ENCODE results near the gene MAGI2.
A peak's percentile ranks its signal among the peaks of the same experiment; 100 is the strongest.
"Not testable (repeated sequence)": the region's sequence is repeated elsewhere in the genome, so short reads cannot be mapped to it uniquely, and the experiment has no call there.

MAGI2 gene

DNA sequence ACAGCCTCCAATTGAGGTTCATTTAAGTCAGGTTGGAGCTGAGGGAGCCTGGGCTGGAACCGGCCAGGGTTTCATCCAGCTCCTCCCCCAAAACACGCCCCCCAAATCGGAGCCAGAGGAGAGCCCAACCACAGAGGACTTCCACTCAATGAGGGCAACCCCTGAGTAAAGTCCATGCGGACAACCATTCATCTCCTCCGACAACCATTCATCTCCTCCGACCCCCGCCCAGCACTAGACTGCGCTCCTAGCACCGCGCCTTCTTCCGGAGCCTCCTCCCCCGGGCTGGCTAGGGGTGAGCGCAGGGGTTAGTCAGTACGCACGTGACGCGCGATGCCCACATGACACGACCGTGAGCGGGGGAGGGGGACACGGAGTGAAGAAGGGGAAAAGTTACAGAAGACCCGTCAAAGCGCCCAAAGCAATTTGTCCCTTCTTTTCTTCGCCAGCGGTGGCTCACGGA, 1.4 kb downstream of the MAGI2 start:
- H3K4me3 ChIP-seq (ENCODE audit: low read depth, low read length), result peak overlapping the region; percentile 57

DNA sequence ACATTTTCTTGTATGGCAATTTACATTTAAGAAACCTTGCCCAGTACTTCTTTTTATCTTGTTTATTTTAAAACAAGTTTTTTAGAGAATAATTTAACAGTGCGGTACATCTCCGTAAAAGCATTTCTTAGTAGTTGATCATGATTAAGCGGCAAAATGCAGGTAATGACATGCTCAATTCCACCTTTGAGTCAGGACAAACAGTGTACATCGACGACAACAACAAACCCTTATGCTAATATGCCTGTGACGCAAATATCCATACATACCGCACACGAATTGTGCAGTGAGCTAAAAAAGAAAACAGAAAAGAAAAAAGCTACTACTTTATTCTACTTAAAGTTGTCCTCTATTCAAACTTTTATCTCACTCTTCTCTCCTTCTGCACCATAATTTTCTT, 1.9 kb downstream of the MAGI2 start:
- H3K4me3 ChIP-seq (ENCODE audit: low read depth, low read length), result peak overlapping the region; percentile 57

DNA sequence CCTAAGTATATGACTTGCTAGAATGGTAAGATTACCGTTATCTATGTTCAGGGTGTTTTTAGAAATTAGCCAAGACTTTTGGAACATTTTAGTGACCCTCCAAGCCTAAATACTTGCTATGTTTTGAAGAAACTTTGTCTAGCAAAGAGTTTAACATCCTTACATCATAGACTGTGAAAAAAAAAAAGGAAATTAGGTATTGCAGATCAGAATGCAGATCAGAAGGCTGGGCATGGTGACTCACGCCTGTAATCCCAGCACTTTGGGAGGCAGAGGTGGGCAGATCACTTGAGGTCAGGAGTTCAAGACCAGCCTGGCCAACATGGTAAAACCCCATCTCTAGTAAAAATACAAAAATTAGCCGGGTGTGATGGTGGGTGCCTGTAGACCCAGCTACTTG, 10.7 kb downstream of the MAGI2 start:
- H3K4me3 ChIP-seq (ENCODE audit: low read depth, low read length), result not testable (repeated sequence)

GRCh38 chr7:79436378-79436777, 17.1 kb downstream of the MAGI2 start:
- H3K4me3 ChIP-seq (ENCODE audit: low read depth, low read length), result no peak overlapping the region

- H3K4me3 ChIP-seq (ENCODE audit: low read depth, low read length), result no peak overlapping the region
These were observed 18.6 kb downstream of the MAGI2 start for GRCh38 chr7:79434867-79435266.

- H3K4me3 ChIP-seq (ENCODE audit: low read depth, low read length), result no peak overlapping the region
These were observed 19.4 kb downstream of the MAGI2 start for GRCh38 chr7:79434098-79434497.

GRCh38 chr7:79430391-79430790, 23.1 kb downstream of the MAGI2 start:
- H3K4me3 ChIP-seq (ENCODE audit: low read depth, low read length), result no peak overlapping the region

DNA sequence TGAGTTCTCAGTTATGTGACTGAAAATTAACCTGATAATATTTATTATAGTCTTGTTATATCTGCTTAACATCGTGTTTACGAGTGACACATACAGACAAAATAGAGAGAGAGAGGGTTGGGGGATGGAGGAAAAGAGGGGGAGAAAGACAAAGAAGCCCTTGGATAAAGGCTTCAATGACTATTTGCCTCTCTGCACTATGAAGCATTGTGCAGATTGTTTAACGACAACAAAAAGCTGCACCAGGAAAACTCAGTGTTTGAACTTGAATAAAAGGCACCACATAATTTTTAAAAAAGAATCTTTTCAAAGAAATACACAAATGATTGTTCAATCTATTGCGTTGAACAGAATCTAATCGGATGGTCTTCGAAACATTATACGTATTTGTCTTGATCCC, 27.8 kb downstream of the MAGI2 start:
- H3K4me3 ChIP-seq (ENCODE audit: low read depth, low read length), result no peak overlapping the region

DNA sequence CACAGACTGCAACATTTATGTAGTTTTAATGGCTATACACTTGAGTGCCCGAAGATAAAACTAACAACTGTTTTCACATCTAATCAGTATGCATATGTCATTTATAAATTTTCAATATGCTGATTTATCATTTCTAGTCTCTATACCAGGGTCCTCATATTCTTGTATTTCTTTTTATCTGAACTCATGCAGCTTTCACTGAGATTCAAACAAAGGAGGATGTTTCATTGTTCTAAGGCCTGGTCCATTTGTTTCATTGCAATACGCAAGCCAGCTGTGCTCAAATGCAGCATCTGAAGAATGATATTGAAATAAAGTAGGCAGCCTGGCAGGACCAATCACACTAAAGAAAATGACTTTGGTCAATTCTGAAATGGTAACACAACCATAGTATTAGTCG, 31.7 kb downstream of the MAGI2 start:
- no peak overlapping the region for H3K4me3 ChIP-seq (ENCODE audit: low read depth, low read length)

- H3K4me3 ChIP-seq (ENCODE audit: low read depth, low read length), result no peak overlapping the region
These were observed 33.0 kb downstream of the MAGI2 start for GRCh38 chr7:79420464-79420863.

- H3K4me3 ChIP-seq (ENCODE audit: low read depth, low read length), result no peak overlapping the region
These were observed 38.6 kb downstream of the MAGI2 start for GRCh38 chr7:79414910-79415309.

- H3K4me3 ChIP-seq (ENCODE audit: low read depth, low read length), result no peak overlapping the region
These were observed 40.6 kb downstream of the MAGI2 start for GRCh38 chr7:79412915-79413314.

DNA sequence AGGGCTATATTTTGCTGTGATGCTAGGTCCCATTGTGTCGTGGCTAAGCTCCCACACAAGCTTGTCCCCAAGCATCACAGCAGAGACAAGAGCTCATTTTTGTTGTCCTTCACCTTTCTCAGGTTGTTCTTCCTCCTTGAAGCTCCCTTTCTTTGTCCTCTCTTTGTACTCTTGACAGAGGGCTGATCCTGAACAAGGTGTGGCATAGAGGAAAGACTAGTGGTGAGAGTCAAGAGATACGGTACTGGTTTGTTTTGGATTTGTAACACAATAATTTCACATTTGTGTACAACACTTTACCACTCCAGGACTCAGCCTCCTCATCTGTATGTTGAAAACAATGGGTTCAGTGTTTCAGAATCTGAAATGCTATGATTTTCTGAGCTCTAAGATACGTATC, 41.0 kb downstream of the MAGI2 start:
- no peak overlapping the region for H3K4me3 ChIP-seq (ENCODE audit: low read depth, low read length)

DNA sequence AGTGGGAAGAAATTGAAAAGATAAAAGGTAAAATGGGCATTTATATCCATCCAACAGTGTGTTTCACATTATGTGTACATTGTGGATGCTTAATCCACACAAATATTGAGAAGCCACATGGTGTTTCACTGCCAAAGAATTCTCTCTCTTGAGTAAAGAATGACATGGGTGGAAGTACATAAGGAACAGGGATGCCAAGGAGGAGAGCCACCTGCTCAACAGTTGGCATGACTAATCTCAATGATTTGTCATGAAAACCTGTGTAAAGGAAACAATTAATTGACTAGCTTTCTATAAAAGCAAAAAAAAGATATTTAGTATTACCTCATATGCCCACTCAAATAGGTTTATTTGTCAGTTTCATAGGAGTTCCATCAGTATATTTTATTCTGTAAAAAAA, 43.1 kb downstream of the MAGI2 start:
- H3K4me3 ChIP-seq (ENCODE audit: low read depth, low read length), result no peak overlapping the region

DNA sequence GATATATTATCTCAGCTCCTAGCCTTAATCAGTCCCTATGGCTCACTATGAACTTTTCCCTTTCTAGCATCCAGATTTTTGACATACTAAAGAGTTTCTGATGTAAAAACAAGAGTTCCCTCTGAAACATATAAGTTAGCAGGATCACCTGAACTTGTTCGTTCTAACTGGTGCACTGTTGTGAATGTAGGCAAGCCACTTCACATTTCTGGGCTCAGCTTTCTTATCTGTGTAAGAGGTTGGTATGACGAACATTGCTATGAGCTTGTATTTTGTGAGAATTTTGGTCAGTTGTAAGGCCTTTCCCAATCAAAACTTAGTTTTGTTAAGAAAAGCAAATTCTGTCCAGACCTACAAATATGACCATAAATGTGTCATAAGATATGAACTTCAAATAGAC, 46.1 kb downstream of the MAGI2 start:
- H3K4me3 ChIP-seq (ENCODE audit: low read depth, low read length), result no peak overlapping the region

- H3K4me3 ChIP-seq (ENCODE audit: low read depth, low read length), result no peak overlapping the region
These were observed 47.1 kb downstream of the MAGI2 start for GRCh38 chr7:79406371-79406770.

DNA sequence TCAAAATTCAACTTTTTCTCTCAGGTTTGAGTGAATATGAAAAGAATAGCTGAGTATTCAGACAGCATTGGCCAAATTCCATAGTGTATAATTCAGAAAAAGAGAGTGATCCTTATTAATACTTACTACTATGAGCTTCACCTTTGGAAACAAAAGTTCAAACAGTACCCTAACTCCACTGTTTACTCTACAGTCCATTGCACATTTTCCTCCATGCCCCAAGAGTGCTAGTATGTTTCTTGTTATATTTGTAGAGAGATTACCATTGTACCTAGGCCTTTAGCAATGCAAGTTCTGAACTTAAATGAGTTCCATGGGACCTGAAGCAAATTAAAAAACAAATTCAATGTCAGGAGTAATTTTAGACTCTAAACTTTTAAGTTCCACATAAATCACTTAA, 48.1 kb downstream of the MAGI2 start:
- H3K4me3 ChIP-seq (ENCODE audit: low read depth, low read length), result no peak overlapping the region

- H3K4me3 ChIP-seq (ENCODE audit: low read depth, low read length), result no peak overlapping the region
These were observed 49.6 kb downstream of the MAGI2 start for GRCh38 chr7:79403879-79404278.

GRCh38 chr7:79403451-79403850, 50.0 kb downstream of the MAGI2 start:
- H3K4me3 ChIP-seq (ENCODE audit: low read depth, low read length), result no peak overlapping the region

GRCh38 chr7:79401254-79401653, 52.2 kb downstream of the MAGI2 start:
- H3K4me3 ChIP-seq (ENCODE audit: low read depth, low read length), result no peak overlapping the region

- no peak overlapping the region for H3K4me3 ChIP-seq (ENCODE audit: low read depth, low read length)
These were observed 53.2 kb downstream of the MAGI2 start for GRCh38 chr7:79400222-79400621.

DNA sequence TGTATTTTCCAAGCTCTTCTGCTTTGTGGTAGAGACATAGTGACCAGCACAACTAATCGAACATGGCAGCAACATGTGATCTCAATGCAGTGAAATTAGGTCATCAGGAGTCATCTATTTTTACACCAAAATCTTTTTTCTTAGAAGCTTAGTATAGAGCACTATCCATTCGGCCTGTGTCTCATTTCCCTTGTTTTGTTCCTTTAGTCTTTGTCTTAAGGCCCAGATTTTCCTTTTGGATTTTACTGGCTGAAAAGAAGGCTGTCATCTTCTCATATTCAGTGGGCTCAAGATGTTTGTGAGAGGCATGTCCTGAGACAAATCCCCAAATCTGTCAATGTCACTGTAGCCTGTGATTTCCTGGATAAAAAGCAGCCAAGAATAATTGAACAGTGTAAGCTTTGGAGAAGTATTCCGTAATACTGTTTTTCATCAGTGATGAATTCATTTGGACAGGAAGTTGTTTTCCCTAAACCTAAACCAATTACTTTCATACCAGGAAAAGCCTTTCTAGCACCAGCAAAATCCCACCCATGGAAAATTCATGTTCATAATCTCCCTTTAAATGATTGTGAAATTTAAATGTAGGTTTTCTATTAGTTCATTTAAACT, 55.2 kb downstream of the MAGI2 start:
- no peak overlapping the region for H3K4me3 ChIP-seq (ENCODE audit: low read depth, low read length)

- no peak overlapping the region for H3K4me3 ChIP-seq (ENCODE audit: low read depth, low read length)
These were observed 66.6 kb downstream of the MAGI2 start for GRCh38 chr7:79386688-79387422.
